ENCODE measurements around the gene CCDC90B. TPM values are rescaled to one million over a fixed set of nuclear protein-coding genes. Genes with fewer than 3 reads are reported as not detected.

CCDC90B gene
- total RNA-seq, 1 experiment from 2014 or later, result 47.7 TPM

DNA sequence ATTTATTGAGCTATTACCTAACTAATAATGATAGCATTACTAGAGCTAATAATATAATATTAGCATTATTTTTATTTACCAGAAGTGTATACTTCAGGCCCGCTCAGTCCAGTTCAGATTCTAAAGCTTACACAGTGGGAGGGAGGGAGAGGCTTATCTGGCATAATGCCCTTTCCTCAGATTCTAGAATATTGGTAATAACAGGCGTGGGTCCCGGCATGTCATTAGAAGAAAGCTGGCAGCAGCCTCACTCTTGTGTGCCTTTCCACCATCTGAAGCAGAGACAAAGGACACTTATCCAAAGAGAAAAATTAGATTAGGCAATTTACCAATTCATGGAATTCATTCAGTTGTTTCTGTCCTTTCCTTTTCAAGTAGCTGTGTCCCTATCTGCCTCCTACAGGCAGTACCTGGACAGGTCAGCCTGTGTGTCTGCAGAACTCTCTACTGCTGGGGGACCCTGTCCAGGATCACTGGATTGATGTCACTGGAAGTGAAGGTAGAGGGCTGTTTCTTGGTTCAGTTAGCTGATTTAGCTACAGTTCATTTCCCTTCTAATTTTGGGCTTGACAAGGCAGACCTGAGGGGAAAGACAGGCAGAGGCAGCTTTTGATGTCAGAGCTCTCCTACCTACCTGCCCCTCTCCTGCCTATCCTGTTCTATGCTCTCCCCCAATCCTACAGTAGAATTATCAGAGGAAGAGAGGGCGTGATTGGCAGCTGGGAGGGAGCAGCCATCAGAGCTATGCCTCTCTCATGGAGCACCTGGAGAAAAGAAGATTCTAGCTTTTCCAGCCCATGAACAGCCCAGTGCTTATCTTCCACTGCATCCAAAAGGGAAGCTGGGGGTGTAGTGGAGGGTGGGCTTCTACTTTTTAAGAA, 20.3 kb upstream of the CCDC90B start:
- H3K36me3 ChIP-seq (replicated peaks; ENCODE audit: control insufficient read depth, insufficient read depth, low read length), result no peaks in the 10 kb centered on the region
- DNase-seq, result no peak
- H3K4me3 ChIP-seq (ENCODE audit: insufficient read depth, low read depth, low read length), result no peak overlapping the region
- no peaks in the 10 kb centered on the region for H3K27me3 ChIP-seq (ENCODE audit: control insufficient read depth, insufficient read depth, low read length)

DNA sequence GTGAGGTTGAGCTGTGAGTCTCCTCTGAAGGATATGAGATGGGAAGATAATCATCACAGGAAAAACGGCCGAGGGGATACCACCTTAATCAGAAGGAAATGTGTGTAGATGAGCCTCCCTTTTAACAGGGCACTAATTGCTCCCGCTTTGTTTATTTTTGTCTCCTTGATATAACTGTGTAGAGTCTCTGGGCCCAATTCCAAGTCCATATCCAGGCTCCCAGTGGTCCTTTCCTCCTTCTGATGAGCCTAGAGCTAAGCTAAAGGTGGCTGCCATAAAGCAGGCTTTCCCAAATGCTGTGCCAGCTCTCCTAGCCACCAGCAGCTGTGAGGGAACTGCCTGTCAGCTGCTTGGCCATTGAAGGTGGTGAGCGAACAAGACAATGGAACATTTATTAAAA, 17.1 kb upstream of the CCDC90B start:
- no peak overlapping the region for H3K4me3 ChIP-seq (ENCODE audit: insufficient read depth, low read depth, low read length)
- H3K27me3 ChIP-seq (ENCODE audit: control insufficient read depth, insufficient read depth, low read length), result no peaks in the 10 kb centered on the region
- DNase-seq, result no peak
- no peaks in the 10 kb centered on the region for H3K36me3 ChIP-seq (replicated peaks; ENCODE audit: control insufficient read depth, insufficient read depth, low read length)

DNA sequence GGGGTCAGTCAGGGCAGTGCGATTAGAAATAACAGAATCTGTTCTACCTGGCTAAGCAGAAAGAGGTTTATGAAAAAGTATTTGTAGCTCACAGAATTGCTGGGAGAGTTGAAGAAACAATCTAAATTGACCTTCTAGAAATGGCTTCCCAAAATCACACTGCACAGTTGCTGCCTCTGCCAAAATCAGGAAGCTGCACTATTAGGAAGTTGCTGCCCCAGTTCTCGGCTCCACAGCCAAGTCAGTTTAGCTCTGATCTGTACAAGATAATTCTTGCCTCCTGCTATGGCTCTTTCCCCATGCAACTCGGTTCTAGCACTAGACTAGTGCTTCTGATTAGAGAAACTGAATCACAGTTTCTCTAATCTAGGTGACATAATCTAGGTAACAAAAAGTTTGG, 16.0 kb upstream of the CCDC90B start:
- Histone ChIP-seq H3K36me3 (replicated peaks; ENCODE audit: control insufficient read depth, insufficient read depth, low read length) (no peaks in the 10 kb centered on the region), H3K4me3 (ENCODE audit: insufficient read depth, low read depth, low read length) (no peak overlapping the region)
- no peak for DNase-seq

DNA sequence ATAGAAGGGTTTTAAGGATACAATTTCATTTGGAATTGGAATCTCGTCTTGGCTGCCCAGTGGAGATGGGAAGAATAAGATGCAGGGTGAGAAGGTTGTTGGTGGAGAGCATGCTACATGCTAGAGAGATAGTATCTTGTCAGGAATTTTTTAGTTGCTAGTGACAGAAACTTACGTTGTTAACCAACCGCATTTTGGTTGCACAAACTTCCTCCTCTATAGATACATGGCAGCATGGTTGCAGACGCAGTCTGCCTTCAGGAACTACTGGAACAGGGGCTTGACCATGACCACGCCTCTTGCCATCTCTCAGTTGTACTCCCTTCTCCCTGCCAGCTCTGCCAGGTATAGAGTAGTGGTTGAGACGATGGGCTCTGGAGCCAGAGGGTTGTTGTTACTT, 13.5 kb upstream of the CCDC90B start:
- Histone ChIP-seq H3K4me3 (ENCODE audit: insufficient read depth, low read depth, low read length) (no peak overlapping the region), H3K27me3 (ENCODE audit: control insufficient read depth, insufficient read depth, low read length) (no peaks in the 10 kb centered on the region), H3K36me3 (replicated peaks; ENCODE audit: control insufficient read depth, insufficient read depth, low read length) (no peaks in the 10 kb centered on the region)
- no peak for DNase-seq

More for the DNA sequence above, 16.0 kb upstream of the CCDC90B start:
- H3K27me3 ChIP-seq (ENCODE audit: control insufficient read depth, insufficient read depth, low read length), result no peaks in the 10 kb centered on the region

DNA sequence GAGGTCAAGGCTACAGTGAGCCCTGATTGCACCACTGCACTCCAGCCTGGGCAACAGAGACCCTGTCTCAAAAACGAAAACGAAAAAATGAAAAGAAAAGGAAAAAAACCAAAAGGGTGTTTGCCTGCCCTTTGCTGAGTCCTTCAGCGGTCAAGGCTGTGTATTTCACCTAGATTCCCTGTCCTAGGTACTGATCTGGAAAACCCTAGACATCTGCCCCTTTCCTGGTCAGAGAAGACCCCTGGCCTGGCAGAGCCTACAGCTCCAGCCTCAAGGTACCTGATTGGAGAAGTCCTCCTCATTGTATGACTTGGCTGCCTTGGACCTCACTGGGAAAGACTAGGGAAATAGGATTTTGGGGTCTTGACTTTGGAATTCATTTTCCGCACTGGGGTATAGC, 8.0 kb upstream of the CCDC90B start:
- Histone ChIP-seq H3K4me3 (ENCODE audit: insufficient read depth, low read depth, low read length) (no peak overlapping the region), H3K36me3 (replicated peaks; ENCODE audit: control insufficient read depth, insufficient read depth, low read length) (no peaks in the 10 kb centered on the region), H3K27me3 (ENCODE audit: control insufficient read depth, insufficient read depth, low read length) (no peaks in the 10 kb centered on the region)
- no peak for DNase-seq

DNA sequence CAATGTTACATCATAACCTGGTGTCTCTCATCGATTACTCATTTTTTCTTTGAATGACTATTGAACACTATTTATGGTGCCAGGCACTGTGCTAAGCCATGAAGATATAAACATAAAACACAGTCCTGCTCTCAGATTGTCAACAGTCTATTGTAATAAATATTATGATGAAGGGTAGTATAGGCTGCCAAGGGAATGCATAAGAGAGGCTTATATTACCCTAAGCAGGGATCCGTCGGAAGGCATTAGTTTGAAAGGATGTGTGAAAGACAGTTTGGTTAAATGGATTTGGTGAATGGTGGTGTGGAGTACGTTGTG, 7.2 kb upstream of the CCDC90B start:
- Histone ChIP-seq H3K36me3 (replicated peaks; ENCODE audit: control insufficient read depth, insufficient read depth, low read length) (no peaks in the 10 kb centered on the region), H3K4me3 (ENCODE audit: insufficient read depth, low read depth, low read length) (no peak overlapping the region), H3K27me3 (ENCODE audit: control insufficient read depth, insufficient read depth, low read length) (no peaks in the 10 kb centered on the region)
- no peak for DNase-seq

DNA sequence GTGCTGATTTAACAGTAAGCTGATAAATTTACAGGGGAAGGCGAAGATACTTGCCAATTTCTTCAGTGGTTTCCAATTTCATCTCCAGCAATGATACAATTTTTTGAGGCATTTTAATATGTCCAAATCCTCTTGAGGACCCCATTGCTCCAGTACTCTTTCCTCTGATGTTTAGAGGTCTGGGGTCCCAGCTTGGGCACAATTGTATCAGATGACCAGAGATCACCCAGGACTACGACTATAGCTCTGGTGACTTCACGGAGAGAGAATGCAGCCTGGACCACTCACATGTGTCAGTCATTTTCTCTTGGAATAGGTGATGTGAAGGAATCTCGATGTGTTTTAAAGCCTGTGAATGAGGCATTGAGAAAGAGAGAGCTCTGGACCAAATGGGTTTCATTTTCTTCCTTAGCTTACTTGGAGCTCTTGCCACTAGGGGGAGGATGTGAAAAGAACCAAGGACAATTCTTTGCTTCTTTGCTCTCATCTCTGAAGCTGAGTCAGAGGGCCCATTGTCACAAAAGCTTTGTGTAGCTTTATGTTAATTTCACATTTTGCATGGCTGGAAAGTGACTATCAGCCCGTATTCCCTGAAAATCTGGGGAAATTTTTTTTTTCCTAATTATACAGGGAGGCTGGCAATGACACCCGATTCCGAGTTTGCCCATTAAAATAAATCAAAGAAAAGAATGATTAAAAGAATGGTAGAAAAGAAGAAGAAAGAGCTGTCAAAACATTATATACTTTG, 6.7 kb upstream of the CCDC90B start:
- Histone ChIP-seq H3K4me3 (ENCODE audit: insufficient read depth, low read depth, low read length) (no peak overlapping the region), H3K27me3 (ENCODE audit: control insufficient read depth, insufficient read depth, low read length) (no peaks in the 10 kb centered on the region), H3K36me3 (replicated peaks; ENCODE audit: control insufficient read depth, insufficient read depth, low read length) (no peaks in the 10 kb centered on the region)
- DNase-seq, result peak; percentile 37

DNA sequence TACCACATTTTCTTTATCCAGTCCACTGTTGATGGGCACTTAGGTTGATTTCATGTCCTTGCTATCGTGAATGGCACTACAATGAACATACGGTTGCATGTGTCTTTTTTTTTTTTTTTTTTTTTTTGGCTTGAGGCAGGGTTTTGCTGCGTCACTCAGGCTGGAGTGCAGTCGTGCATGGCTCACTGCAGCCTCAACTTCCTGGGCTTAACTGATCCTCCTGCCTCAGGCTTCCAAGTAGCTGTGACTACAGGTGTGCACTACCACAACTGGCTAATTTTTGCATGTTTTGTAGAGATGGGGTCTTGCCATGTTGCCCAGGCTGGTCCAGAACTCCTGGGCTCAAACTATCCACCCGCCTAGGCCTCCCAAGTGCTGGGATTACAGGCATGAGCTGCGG, 1.5 kb upstream of the CCDC90B start:
- H3K27me3 ChIP-seq (ENCODE audit: control insufficient read depth, insufficient read depth, low read length), result no peaks in the 10 kb centered on the region
- H3K4me3 ChIP-seq (ENCODE audit: insufficient read depth, low read depth, low read length), result no peak overlapping the region
- DNase-seq, result no peak
- no peaks in the 10 kb centered on the region for H3K36me3 ChIP-seq (replicated peaks; ENCODE audit: control insufficient read depth, insufficient read depth, low read length)

DNA sequence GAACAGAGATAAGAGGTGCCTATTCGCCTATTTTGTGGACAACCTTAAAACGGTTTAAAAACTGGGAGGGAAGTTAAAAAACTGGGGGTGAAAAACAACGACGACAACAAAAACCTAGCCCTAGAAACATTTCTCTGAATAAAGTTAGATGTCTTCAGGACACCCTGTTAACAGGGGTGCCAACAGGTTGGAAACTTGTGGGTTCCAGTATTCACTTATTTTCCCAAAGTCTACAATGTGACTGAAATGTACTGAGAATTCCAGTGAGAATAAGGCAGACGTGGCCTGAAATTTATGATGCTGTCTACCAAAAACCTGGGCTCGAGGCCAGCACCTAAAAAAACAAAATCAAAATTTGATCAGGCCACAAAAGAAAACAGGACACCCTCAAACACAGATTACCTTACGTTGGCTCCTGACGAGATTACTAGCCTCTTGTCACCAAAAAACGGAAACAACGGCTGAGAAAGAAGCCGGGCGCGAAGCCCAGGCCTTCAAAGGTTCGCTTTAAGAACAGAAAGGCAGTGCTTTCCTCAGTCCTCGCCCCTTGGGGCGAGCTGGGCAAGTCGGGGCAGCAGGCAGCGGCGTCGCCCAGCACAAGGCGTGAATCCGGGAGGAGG, 906 bp downstream of the CCDC90B start:
- Histone ChIP-seq H3K36me3 (replicated peaks; ENCODE audit: control insufficient read depth, insufficient read depth, low read length) (no peaks in the 10 kb centered on the region), H3K27me3 (ENCODE audit: control insufficient read depth, insufficient read depth, low read length) (no peaks in the 10 kb centered on the region), H3K4me3 (ENCODE audit: insufficient read depth, low read depth, low read length) (peak overlapping the region; percentile 85)
- no peak for DNase-seq

DNA sequence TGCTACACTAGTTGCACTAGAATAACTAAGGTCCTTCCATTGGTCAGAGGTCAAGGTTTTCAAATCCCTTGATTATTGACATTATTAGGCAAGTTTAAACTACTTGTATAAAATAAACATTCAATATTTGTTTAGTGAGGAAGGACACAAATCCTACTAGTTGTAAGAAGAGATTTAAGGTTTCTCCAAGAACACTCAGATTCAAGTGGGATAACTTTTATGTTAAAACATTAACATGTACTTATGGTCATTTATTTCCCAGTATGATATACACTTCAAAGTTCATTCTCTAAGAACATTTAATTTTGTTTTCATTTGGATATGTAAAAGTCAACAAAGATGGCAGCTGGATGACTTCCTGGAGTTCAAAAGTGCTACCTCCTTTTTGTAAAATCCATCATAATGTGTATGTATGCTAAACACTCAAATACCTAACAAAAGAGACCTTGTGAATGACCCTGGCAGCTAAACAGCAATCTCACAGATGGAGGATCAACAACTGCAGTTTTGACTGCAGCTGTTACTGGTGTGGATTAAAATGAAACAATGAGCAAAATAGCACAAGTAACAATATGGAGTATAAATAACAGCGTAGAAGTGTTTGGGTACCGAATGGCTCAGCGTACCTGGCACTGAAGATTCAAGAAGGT, 1.5 kb downstream of the CCDC90B start:
- no peaks in the 10 kb centered on the region for H3K27me3 ChIP-seq (ENCODE audit: control insufficient read depth, insufficient read depth, low read length)
- H3K36me3 ChIP-seq (replicated peaks; ENCODE audit: control insufficient read depth, insufficient read depth, low read length), result no peaks in the 10 kb centered on the region
- DNase-seq, result no peak
- peak overlapping the region; percentile 85 for H3K4me3 ChIP-seq (ENCODE audit: insufficient read depth, low read depth, low read length)

DNA sequence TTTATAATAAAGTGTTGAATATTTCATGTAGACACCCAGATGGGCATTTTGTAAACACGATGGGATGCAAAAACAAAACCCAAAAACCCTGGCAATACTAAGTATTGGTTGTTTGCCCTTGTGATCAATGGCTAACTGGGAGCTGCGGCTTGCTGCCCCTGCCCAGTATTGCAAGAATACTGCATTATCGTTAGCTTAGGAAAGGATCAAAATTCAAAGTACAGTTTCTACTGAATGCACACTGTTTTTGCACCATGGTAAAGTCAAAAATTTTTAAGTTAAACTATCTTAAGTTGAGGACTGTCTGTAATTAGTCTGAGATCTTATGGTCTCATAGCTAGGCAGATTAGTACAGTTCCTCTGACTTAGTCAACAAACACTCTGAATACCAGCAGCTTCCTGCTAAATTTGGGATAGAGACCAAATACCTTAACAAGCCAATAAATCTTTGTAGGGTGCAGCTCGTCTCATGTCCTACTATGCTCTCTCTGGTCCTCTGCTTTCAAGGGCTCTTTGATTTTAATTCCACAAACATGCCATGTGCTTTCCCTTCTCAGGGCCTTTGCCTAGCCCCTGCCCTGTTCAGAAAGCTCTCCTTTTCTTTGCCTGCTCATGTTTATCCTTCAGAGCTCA, 4.0 kb downstream of the CCDC90B start:
- no peak for DNase-seq
- Histone ChIP-seq H3K4me3 (ENCODE audit: insufficient read depth, low read depth, low read length) (no peak overlapping the region), H3K27me3 (ENCODE audit: control insufficient read depth, insufficient read depth, low read length) (no peaks in the 10 kb centered on the region), H3K36me3 (replicated peaks; ENCODE audit: control insufficient read depth, insufficient read depth, low read length) (no peaks in the 10 kb centered on the region; the same call in 1 of the 2 replicates)

DNA sequence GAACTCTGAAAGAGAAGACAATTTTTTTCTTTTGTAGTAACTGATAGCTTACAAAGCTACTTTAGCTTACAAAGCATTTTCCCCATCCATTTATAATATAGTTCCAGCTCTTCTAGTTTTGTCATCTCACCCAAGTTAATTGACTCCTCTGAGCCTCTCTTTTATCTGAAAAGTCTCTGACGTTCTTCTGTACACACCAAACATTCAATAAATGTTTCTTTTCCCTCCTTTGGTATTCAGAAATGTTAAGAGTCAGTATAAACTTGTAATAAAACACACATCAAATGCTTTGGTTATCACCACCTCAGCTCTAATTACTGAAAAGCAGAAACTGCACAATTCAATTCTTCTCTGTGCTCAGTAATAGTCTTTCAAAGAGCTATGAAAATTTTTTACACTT, 5.9 kb downstream of the CCDC90B start:
- Histone ChIP-seq H3K36me3 (replicated peaks; ENCODE audit: control insufficient read depth, insufficient read depth, low read length) (no peaks in the 10 kb centered on the region; the same call in 1 of the 2 replicates), H3K27me3 (ENCODE audit: control insufficient read depth, insufficient read depth, low read length) (no peaks in the 10 kb centered on the region), H3K4me3 (ENCODE audit: insufficient read depth, low read depth, low read length) (no peak overlapping the region)
- DNase-seq, result no peak

DNA sequence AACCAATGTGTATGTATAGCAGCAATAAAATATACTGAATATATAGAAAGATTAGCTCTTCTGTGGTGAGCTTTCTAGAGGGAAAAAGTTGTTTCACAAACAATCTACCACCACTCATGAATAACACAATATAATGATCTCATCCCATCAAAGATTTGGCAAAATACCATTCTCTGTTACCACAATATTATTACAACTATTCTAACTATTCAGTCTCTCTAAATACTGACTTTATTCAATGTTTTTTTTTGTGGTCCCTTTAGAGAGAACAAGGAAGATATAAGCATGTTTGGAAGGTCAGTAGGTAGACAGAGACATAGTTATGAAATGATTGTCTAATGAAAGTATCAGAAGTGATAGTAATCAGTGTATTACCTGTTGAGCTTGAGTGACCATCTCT, 7.8 kb downstream of the CCDC90B start:
- H3K27me3 ChIP-seq (ENCODE audit: control insufficient read depth, insufficient read depth, low read length), result no peaks in the 10 kb centered on the region
- H3K36me3 ChIP-seq (replicated peaks; ENCODE audit: control insufficient read depth, insufficient read depth, low read length), result no peaks in the 10 kb centered on the region; the same call in none of the 2 replicates
- no peak overlapping the region for H3K4me3 ChIP-seq (ENCODE audit: insufficient read depth, low read depth, low read length)

More for the DNA sequence above, 7.8 kb downstream of the CCDC90B start:
- DNase-seq, result no peak

Measured in H7 (cell line).